Measurements from ENCODE around the gene CWF19L2. TPM values are rescaled to one million over a fixed set of nuclear protein-coding genes. Genes with fewer than 3 reads are reported as not detected.

CWF19L2 gene
- total RNA-seq, 4 donors from 2014 or later = 6.9 to 36.4 (median 13.0) TPM

- no peaks in the 10 kb centered on the region for H3K9me3 ChIP-seq
Measured at GRCh38 chr11:107496011-107496410, 38.4 kb upstream of the CWF19L2 start.

DNA sequence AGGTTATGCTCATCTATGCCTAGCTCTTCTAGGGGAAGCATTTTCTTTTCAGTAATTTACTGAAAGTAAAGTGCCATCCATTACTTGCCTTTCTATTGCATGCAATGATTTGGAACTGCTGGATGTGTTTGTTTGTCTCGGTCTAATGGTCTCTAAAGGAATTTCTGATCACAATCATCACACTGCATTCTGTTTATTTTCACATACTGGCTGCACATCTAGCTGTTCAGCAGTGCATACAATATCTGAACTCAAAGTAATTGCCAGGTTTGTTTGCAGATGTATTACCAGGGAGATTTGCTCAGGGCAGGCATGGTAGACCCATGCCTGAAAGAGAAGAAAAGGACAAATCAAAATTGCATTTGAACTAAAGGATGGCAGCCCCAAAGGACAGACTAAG lies 36.4 kb upstream of the CWF19L2 start:
- Histone ChIP-seq H3K27me3 (no peaks in the 10 kb centered on the region), H3K4me3 (no peak overlapping the region), H3K36me3 (no peaks in the 10 kb centered on the region), H3K4me1 (peaks cover 3% of the 10 kb centered on the region), H3K9me3 (no peaks in the 10 kb centered on the region), H3K27ac (no peak overlapping the region)
- no peak for TF ChIP-seq EP300 (IDR thresholded peaks at IDR 0.05)
- no peak for TF ChIP-seq POLR2A (IDR thresholded peaks at IDR 0.05)
- TF ChIP-seq, protein P1, sequence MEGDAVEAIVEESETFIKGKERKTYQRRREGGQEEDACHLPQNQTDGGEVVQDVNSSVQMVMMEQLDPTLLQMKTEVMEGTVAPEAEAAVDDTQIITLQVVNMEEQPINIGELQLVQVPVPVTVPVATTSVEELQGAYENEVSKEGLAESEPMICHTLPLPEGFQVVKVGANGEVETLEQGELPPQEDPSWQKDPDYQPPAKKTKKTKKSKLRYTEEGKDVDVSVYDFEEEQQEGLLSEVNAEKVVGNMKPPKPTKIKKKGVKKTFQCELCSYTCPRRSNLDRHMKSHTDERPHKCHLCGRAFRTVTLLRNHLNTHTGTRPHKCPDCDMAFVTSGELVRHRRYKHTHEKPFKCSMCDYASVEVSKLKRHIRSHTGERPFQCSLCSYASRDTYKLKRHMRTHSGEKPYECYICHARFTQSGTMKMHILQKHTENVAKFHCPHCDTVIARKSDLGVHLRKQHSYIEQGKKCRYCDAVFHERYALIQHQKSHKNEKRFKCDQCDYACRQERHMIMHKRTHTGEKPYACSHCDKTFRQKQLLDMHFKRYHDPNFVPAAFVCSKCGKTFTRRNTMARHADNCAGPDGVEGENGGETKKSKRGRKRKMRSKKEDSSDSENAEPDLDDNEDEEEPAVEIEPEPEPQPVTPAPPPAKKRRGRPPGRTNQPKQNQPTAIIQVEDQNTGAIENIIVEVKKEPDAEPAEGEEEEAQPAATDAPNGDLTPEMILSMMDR (IDR thresholded peaks at IDR 0.05) = no peak
- TF ChIP-seq POLR2AphosphoS5 (IDR thresholded peaks at IDR 0.05) = no peak
- 88% methylated on average over 1 of the region's 1 CpG for WGBS
- no peak for DNase-seq (ENCODE audit: low spot score in 2 of 2)

More at GRCh38 chr11:107496011-107496410, 38.4 kb upstream of the CWF19L2 start:
- no peak overlapping the region for H3K27ac ChIP-seq
- no peak for DNase-seq (ENCODE audit: low spot score in 2 of 2)
- no peak for TF ChIP-seq POLR2A (IDR thresholded peaks at IDR 0.05)
- TF ChIP-seq EP300 (IDR thresholded peaks at IDR 0.05) = no peak
- TF ChIP-seq, protein P1 (IDR thresholded peaks at IDR 0.05) = no peak
- no peak for TF ChIP-seq POLR2AphosphoS5 (IDR thresholded peaks at IDR 0.05)
- WGBS = 59% methylated on average over 4 of the region's 4 CpGs
- peaks cover 3% of the 10 kb centered on the region for H3K4me1 ChIP-seq
- no peak overlapping the region for H3K4me3 ChIP-seq
- no peaks in the 10 kb centered on the region for H3K36me3 ChIP-seq
- H3K27me3 ChIP-seq = no peaks in the 10 kb centered on the region

GRCh38 chr11:107493117-107493516 lies 35.5 kb upstream of the CWF19L2 start:
- TF ChIP-seq EP300 (IDR thresholded peaks at IDR 0.05) (no peak), POLR2A (IDR thresholded peaks at IDR 0.05) (no peak), POLR2AphosphoS5 (IDR thresholded peaks at IDR 0.05) (no peak)
- TF ChIP-seq, protein P1 (IDR thresholded peaks at IDR 0.05) = no peak
- Histone ChIP-seq H3K36me3 (no peaks in the 10 kb centered on the region), H3K4me3 (no peak overlapping the region), H3K27ac (no peak overlapping the region), H3K4me1 (peaks cover 3% of the 10 kb centered on the region), H3K27me3 (no peaks in the 10 kb centered on the region), H3K9me3 (no peaks in the 10 kb centered on the region)
- 53% methylated on average over 1 of the region's 1 CpG for WGBS
- DNase-seq (ENCODE audit: low spot score in 2 of 2) = no peak

GRCh38 chr11:107490836-107491235 lies 33.2 kb upstream of the CWF19L2 start:
- no peaks in the 10 kb centered on the region for H3K27me3 ChIP-seq
- peaks cover 1% of the 10 kb centered on the region for H3K4me1 ChIP-seq
- 96% methylated on average over 2 of the region's 2 CpGs for WGBS
- H3K4me3 ChIP-seq = no peak overlapping the region
- H3K36me3 ChIP-seq = no peaks in the 10 kb centered on the region
- H3K9me3 ChIP-seq = no peaks in the 10 kb centered on the region
- TF ChIP-seq, protein P1 (IDR thresholded peaks at IDR 0.05) = no peak
- no peak for TF ChIP-seq POLR2AphosphoS5 (IDR thresholded peaks at IDR 0.05)
- TF ChIP-seq EP300 (IDR thresholded peaks at IDR 0.05) = no peak
- TF ChIP-seq POLR2A (IDR thresholded peaks at IDR 0.05) = no peak
- no peak overlapping the region for H3K27ac ChIP-seq
- DNase-seq (ENCODE audit: low spot score in 2 of 2) = no peak

- DNase-seq (ENCODE audit: low spot score in 2 of 2) = no peak
- Histone ChIP-seq H3K4me1 (no peaks in the 10 kb centered on the region), H3K36me3 (no peaks in the 10 kb centered on the region), H3K27me3 (no peaks in the 10 kb centered on the region), H3K4me3 (no peak overlapping the region), H3K9me3 (no peaks in the 10 kb centered on the region), H3K27ac (no peak overlapping the region)
- TF ChIP-seq POLR2A (IDR thresholded peaks at IDR 0.05) (no peak), EP300 (IDR thresholded peaks at IDR 0.05) (no peak), POLR2AphosphoS5 (IDR thresholded peaks at IDR 0.05) (no peak)
- TF ChIP-seq, protein P1 (IDR thresholded peaks at IDR 0.05) = no peak
Measured at GRCh38 chr11:107482234-107482633, 24.6 kb upstream of the CWF19L2 start.

Data from suprapubic skin (tissue), 4 donors.